Motor neuron (in vitro differentiated cells): ENCODE results near the gene TTC7B. TPM values are rescaled to one million over a fixed set of nuclear protein-coding genes. Genes with fewer than 3 reads are reported as not detected.
A peak's percentile ranks its signal among the peaks of the same experiment; 100 is the strongest.

Source experiments
- ATAC-seq, 8 experiments: fragments of 200-7000 bp; cut with Tn5 transposase; replicated peaks in 6 of 8; 2 replicates each; pipeline ENCODE4 v1.8.0; 2021; ENCODE audit warnings: mild to moderate bottlenecking in 8 of 8, moderate library complexity in 8 of 8
- H3K27ac ChIP-seq, 2 donors: fragments of 250-450 bp; sonication (Bioruptor Pico); 2 replicates each; pipeline ENCODE4 v1.9.0; 2021; ENCODE audit warnings: antibody characterized with exemption in 2 of 2, mild to moderate bottlenecking in 2 of 2, moderate library complexity in 1 of 2
- H3K4me1 ChIP-seq, 2 donors: fragments of 250-450 bp; sonication (Bioruptor Pico); replicated peaks in 1 of 2; 2 replicates each; pipeline ENCODE4 v1.6.1; 2021; ENCODE audit warnings: antibody characterized with exemption in 2 of 2, mild to moderate bottlenecking in 2 of 2, moderate library complexity in 1 of 2
- H3K4me3 ChIP-seq, 5 donors: fragments of 250-450 bp; sonication (Bioruptor Pico); 2 replicates each; pipeline ENCODE4 v1.9.0; 2021; ENCODE audit warnings: antibody characterized with exemption in 5 of 5, mild to moderate bottlenecking in 5 of 5, moderate library complexity in 4 of 5
- WGBS, 10 experiments: fragments of 450-650 bp; shearing (Covaris generic); methylation state at CpG; one replicate each; pipeline ENCODE4 v1.0.0; 2022; 5-methylcytosine and 5-hydroxymethylcytosine counted together
- in situ Hi-C, 9 experiments: fragments of 400-800 bp; cut with MboI; loops; one replicate each; pipeline ENCODE4 v1.15.0; 2021; ENCODE audit warnings: low sequenced_read_pairs in 9 of 9, low pct_unique_long_range_greater_than_20kb in 2 of 9; ENCODE audit not compliant: unreplicated experiment in 9 of 9
- total RNA-seq, 8 experiments: library from RNA; unstranded; fragments of 300-600 nt; gene quantifications; 2 replicates each; pipeline versions ENCODE4 v1.2.3 to v1.2.4, GENCODE V29; 2022

Gene TTC7B
- total RNA-seq, 8 experiments from 2014 or later: 0.81 to 38.2 (median 22.8) TPM

- in situ Hi-C loops: no loop called here
- WGBS, 10 experiments: 47 to 100% (median 91%) methylated on average over 1 to 14 of the region's 16 CpGs; no CpG with 5 or more reads in 1 of the 10 experiments
- no peak for ATAC-seq
- Histone ChIP-seq H3K4me1 (peaks cover 0 to 8% of the 10 kb centered on the region in 2 donors), H3K27ac (no peak overlapping the region), H3K4me3 (no peak overlapping the region)
These were observed 83.0 kb downstream of the TTC7B start for GRCh38 chr14:90733139-90733808.

GRCh38 chr14:90732718-90733117, 83.5 kb downstream of the TTC7B start:
- ATAC-seq: peak in 1 of 8 experiments; percentile 43
- Histone ChIP-seq H3K4me3 (no peak overlapping the region), H3K27ac (no peak overlapping the region), H3K4me1 (peaks cover 0 to 9% of the 10 kb centered on the region in 2 donors)
- WGBS, 10 experiments: 79 to 97% (median 93%) methylated on average over 4 to 7 of the region's 7 CpGs; no CpG with 5 or more reads in 2 of the 10 experiments
- in situ Hi-C loops: no loop called here

GRCh38 chr14:90732139-90732538, 84.1 kb downstream of the TTC7B start:
- H3K4me1 ChIP-seq: peaks cover 0 to 9% of the 10 kb centered on the region in 2 donors
- ATAC-seq: no peak
- no peak overlapping the region for H3K27ac ChIP-seq
- H3K4me3 ChIP-seq: no peak overlapping the region
- 40 to 100% (median 87%) methylated on average over 1 to 4 of the region's 4 CpGs for WGBS, 10 experiments
- in situ Hi-C loops: no loop called here

- in situ Hi-C loops: no loop called here
- H3K4me3 ChIP-seq: no peak overlapping the region
- no peak for ATAC-seq
- 69 to 100% (median 91%) methylated on average over 1 to 10 of the region's 11 CpGs; no CpG with 5 or more reads in 2 of the 10 experiments for WGBS, 10 experiments
- no peak overlapping the region for H3K27ac ChIP-seq
- peaks cover 0 to 9% of the 10 kb centered on the region in 2 donors for H3K4me1 ChIP-seq
These were observed 84.7 kb downstream of the TTC7B start for GRCh38 chr14:90731487-90731886.

- H3K27ac ChIP-seq: no peak overlapping the region
- in situ Hi-C loops: no loop called here
- WGBS, 10 experiments: 78 to 100% (median 92%) methylated on average over 2 to 9 of the region's 9 CpGs; no CpG with 5 or more reads in 3 of the 10 experiments
These were observed 85.9 kb downstream of the TTC7B start for GRCh38 chr14:90730206-90730766.

GRCh38 chr14:90728951-90729350, 87.3 kb downstream of the TTC7B start:
- in situ Hi-C loops: no loop called here
- WGBS, 10 experiments: 69 to 100% (median 83%) methylated on average over 2 to 5 of the region's 5 CpGs; no CpG with 5 or more reads in 5 of the 10 experiments
- Histone ChIP-seq H3K27ac (peak overlapping the region in 1 of 2 donors; percentile 17), H3K4me3 (no peak overlapping the region), H3K4me1 (peaks cover 0 to 9% of the 10 kb centered on the region in 2 donors)
- ATAC-seq: no peak

More at GRCh38 chr14:90730206-90730766, 85.9 kb downstream of the TTC7B start:
- Histone ChIP-seq H3K4me1 (peaks cover 0 to 9% of the 10 kb centered on the region in 2 donors), H3K4me3 (no peak overlapping the region)
- no peak for ATAC-seq

GRCh38 chr14:90727082-90727481, 89.1 kb downstream of the TTC7B start:
- in situ Hi-C loops: no loop called here
- 76 to 100% (median 92%) methylated on average over 2 to 7 of the region's 13 CpGs; no CpG with 5 or more reads in 1 of the 10 experiments for WGBS, 10 experiments

GRCh38 chr14:90726656-90727055, 89.6 kb downstream of the TTC7B start:
- WGBS, 10 experiments: 0 to 93% (median 38%) methylated on average over 2 to 7 of the region's 9 CpGs; no CpG with 5 or more reads in 2 of the 10 experiments
- no peak overlapping the region for H3K27ac ChIP-seq
- ATAC-seq: peak in 6 of 8 experiments; percentile 29 to 100 (median 88)
- in situ Hi-C loops: no loop called here
- no peak overlapping the region for H3K4me3 ChIP-seq
- H3K4me1 ChIP-seq: peaks cover 0 to 9% of the 10 kb centered on the region in 2 donors

More at GRCh38 chr14:90727082-90727481, 89.1 kb downstream of the TTC7B start:
- Histone ChIP-seq H3K4me3 (no peak overlapping the region), H3K27ac (no peak overlapping the region), H3K4me1 (peaks cover 0 to 9% of the 10 kb centered on the region in 2 donors)
- no peak for ATAC-seq

- ATAC-seq: no peak
- Histone ChIP-seq H3K4me1 (peaks cover 0 to 9% of the 10 kb centered on the region in 2 donors), H3K4me3 (no peak overlapping the region), H3K27ac (no peak overlapping the region)
- in situ Hi-C loops: loop anchor here in 1 of 9 experiments (25.0 kb wide), 1 partner anchor 413 kb away; no protein-coding TSS in a partner anchor
- 40 to 92% (median 81%) methylated on average over 1 to 3 of the region's 3 CpGs; no CpG with 5 or more reads in 2 of the 10 experiments for WGBS, 10 experiments
These were observed 91.4 kb downstream of the TTC7B start for GRCh38 chr14:90724866-90725265.

- Histone ChIP-seq H3K4me1 (no peaks in the 10 kb centered on the region), H3K4me3 (no peak overlapping the region), H3K27ac (no peak overlapping the region)
- no peak for ATAC-seq
- WGBS, 10 experiments: 66 to 100% (median 92%) methylated on average over 1 to 2 of the region's 2 CpGs; no CpG with 5 or more reads in 3 of the 10 experiments
- in situ Hi-C loops: loop anchor here in 1 of 9 experiments (25.0 kb wide), 1 partner anchor 410 kb away; no protein-coding TSS in a partner anchor
These were observed 93.6 kb downstream of the TTC7B start for GRCh38 chr14:90722590-90722989.

- Histone ChIP-seq H3K27ac (no peak overlapping the region), H3K4me3 (no peak overlapping the region), H3K4me1 (no peaks in the 10 kb centered on the region)
- 73 to 100% (median 91%) methylated on average over 2 to 8 of the region's 10 CpGs; no CpG with 5 or more reads in 2 of the 10 experiments for WGBS, 10 experiments
- ATAC-seq: peak in 1 of 8 experiments; percentile 14
- in situ Hi-C loops: loop anchor here in 1 of 9 experiments (25.0 kb wide), 1 partner anchor 409 kb away; no protein-coding TSS in a partner anchor
These were observed 94.5 kb downstream of the TTC7B start for GRCh38 chr14:90721619-90722305.

- H3K4me1 ChIP-seq: no peaks in the 10 kb centered on the region
- no peak overlapping the region for H3K27ac ChIP-seq
- in situ Hi-C loops: loop anchor here in 1 of 9 experiments (25.0 kb wide), 1 partner anchor 409 kb away; no protein-coding TSS in a partner anchor
- no peak overlapping the region for H3K4me3 ChIP-seq
- 25 to 94% (median 72%) methylated on average over 2 to 5 of the region's 5 CpGs for WGBS, 10 experiments
- no peak for ATAC-seq
These were observed 95.4 kb downstream of the TTC7B start for GRCh38 chr14:90720832-90721231.
